ENCODE measurements around the gene ITIH5.

ITIH5 gene

DNA sequence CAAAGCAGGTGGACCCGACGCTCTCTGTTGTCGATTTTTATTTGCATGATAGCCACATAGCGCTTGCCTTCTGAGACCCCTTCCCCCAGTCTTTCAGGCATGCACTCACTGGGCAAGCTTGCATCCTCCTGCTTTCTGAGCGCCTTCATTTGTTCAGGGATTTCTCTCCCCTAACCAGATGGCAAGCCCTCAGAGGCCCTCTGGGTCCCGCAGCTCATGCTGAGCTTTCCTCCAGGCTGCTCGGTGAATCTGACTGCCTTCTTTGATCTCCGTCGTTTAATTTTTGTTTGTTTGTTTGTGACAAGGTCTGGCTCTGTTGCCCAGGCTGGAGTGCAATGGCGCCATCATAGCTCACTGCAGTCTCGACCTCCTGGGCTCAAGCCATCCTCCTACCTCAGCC, 58.8 kb downstream of the ITIH5 start:
- H3K4me3 ChIP-seq (ENCODE audit: low read depth, low read length) = no peak overlapping the region
- TF ChIP-seq, protein P1, sequence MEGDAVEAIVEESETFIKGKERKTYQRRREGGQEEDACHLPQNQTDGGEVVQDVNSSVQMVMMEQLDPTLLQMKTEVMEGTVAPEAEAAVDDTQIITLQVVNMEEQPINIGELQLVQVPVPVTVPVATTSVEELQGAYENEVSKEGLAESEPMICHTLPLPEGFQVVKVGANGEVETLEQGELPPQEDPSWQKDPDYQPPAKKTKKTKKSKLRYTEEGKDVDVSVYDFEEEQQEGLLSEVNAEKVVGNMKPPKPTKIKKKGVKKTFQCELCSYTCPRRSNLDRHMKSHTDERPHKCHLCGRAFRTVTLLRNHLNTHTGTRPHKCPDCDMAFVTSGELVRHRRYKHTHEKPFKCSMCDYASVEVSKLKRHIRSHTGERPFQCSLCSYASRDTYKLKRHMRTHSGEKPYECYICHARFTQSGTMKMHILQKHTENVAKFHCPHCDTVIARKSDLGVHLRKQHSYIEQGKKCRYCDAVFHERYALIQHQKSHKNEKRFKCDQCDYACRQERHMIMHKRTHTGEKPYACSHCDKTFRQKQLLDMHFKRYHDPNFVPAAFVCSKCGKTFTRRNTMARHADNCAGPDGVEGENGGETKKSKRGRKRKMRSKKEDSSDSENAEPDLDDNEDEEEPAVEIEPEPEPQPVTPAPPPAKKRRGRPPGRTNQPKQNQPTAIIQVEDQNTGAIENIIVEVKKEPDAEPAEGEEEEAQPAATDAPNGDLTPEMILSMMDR (conservative IDR thresholded peaks at IDR 0.05; ENCODE audit: low read depth, low read length) = no peak
- no peak for DNase-seq (ENCODE audit: low read depth)

DNA sequence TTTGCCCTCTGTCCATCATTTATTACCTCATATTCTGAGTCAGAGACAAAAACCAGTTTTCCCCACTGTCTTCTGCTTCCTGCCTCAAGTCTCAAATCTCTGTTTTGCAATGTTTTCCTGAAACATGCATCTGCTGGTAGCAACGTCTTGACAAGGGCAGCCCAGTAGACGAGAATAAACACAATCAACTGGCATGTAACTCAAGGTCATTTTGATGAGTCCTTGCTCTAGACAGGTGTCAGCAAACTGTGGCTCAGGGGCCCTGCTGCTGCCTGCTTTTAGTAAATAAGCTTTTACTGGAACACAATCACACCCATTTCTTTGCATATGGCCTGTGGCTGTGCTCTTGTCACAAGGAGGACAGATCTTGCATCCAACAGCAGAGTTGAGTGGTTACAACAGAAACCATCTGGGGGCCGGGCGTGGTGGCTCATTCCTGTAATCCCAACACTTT, 59.8 kb downstream of the ITIH5 start:
- DNase-seq (ENCODE audit: low read depth) = no peak
- TF ChIP-seq, protein P1 (conservative IDR thresholded peaks at IDR 0.05; ENCODE audit: low read depth, low read length) = no peak
- no peak overlapping the region for H3K4me3 ChIP-seq (ENCODE audit: low read depth, low read length)

GRCh38 chr10:7605565-7606295, 61.0 kb downstream of the ITIH5 start:
- TF ChIP-seq, protein P1 (conservative IDR thresholded peaks at IDR 0.05; ENCODE audit: low read depth, low read length) = no peak
- H3K4me3 ChIP-seq (ENCODE audit: low read depth, low read length) = no peak overlapping the region
- DNase-seq (ENCODE audit: low read depth) = no peak

DNA sequence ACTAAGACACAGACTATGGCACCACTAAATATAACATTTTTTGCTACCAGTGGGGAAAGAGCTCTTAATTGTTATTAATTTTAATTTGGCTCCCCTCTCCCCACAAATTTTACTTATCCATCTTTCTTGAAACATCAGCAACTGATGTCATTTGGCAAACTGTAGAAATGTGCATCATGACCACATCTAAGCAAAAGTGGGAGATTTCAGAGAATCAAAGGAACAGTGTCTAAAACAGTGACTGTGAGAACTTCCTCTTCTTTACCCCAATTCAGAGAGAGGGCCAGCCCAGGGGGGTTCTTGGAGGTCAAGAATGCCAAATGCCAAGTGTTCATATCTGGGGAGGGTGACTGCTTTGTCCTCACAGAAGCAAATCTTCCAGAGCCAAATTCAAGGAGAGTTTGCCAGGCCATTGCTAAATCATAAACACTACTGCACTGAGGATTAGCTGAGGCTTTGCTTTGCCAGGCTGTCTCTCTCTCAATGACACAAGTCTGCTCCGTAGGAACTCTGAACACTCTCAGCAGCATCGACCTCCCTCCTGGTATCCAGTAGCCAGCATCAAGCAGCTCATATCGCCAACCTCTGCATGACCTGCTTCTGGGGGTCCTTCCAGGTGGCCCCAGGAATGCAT, 65.6 kb downstream of the ITIH5 start:
- no peak overlapping the region for H3K4me3 ChIP-seq (ENCODE audit: low read depth, low read length)
- DNase-seq (ENCODE audit: low read depth) = no peak
- TF ChIP-seq, protein P1 (conservative IDR thresholded peaks at IDR 0.05; ENCODE audit: low read depth, low read length) = no peak

GRCh38 chr10:7598771-7599170, 68.0 kb downstream of the ITIH5 start:
- no peak for DNase-seq (ENCODE audit: low read depth)
- no peak overlapping the region for H3K4me3 ChIP-seq (ENCODE audit: low read depth, low read length)
- TF ChIP-seq, protein P1 (conservative IDR thresholded peaks at IDR 0.05; ENCODE audit: low read depth, low read length) = no peak

DNA sequence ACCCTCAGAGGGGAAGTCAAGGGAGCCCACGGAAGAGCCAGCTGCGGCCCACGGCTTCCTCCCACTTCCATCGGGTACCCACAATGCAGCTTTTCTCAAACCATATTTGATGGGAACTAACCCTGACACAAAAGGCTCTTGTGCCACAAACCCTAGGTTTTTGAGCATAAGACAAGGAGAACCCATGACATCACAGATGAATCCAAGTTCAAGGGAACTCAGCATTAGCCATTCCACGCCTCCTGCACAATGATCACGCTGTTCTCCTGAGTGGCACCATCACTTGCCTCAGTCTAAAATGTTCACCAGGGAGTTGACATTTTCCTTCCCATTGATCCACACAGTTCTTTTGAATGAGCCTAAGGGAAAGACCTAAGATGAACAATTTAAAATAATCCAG, 70.4 kb downstream of the ITIH5 start:
- TF ChIP-seq, protein P1 (conservative IDR thresholded peaks at IDR 0.05; ENCODE audit: low read depth, low read length) = no peak
- no peak for DNase-seq (ENCODE audit: low read depth)
- H3K4me3 ChIP-seq (ENCODE audit: low read depth, low read length) = no peak overlapping the region

DNA sequence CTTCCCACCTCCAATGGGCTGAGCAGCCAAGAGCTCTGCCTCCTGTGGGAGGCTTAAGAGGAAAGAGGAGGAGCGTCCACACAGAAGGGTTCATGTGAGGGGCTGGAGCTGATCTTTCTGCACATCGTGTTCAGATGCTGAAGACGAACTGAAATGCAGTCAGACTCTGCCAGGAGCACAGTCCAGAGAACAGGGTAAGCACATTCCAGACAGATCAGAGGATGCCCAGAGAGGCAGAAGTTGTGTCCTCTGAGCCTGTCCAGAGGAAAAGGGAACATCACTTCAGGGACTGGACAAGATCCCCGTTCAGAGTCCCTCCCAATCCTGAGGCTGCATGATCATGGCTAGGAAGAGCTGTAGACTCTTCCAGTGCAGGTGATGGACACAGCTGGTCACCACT, 72.9 kb downstream of the ITIH5 start:
- DNase-seq (ENCODE audit: low read depth) = no peak
- TF ChIP-seq, protein P1 (conservative IDR thresholded peaks at IDR 0.05; ENCODE audit: low read depth, low read length) = no peak
- H3K4me3 ChIP-seq (ENCODE audit: low read depth, low read length) = no peak overlapping the region

Measured in choroid plexus epithelial cell (primary cell).